K562 (cell line): ENCODE results near the gene NRXN3. TPM values are rescaled to one million over a fixed set of nuclear protein-coding genes. Genes with fewer than 3 reads are reported as not detected.

Experiments
- ATAC-seq: fragments of 200-7000 bp; cut with Tn5 transposase; 3 replicates; pipeline ENCODE4 v1.9.1; 2020; ENCODE audit warnings: moderate library complexity
- BruUV-seq: library from RNA; stranded (reverse); fragments of 400-500 nt; replicated peaks from 2 replicates; lab custom pipeline; 2021; lab: Mats Ljungman, UMichigan
- CTCF ChIA-PET: fragments of 300-600 bp; formaldehyde crosslinking; extraction: SDS; loops from one replicate; lab custom pipeline; 2021; ENCODE audit warnings: low intra/inter-chr PET ratio; lab: Yijun Ruan, JAX
- POLR2A ChIA-PET: fragments of 300-600, 350-650 bp; sonication (Branson Sonifier 250); formaldehyde crosslinking; extraction: SDS; loops from one replicate; lab custom pipeline; 2021; ENCODE audit warnings: antibody characterized with exemption, inconsistent platforms; lab: Yijun Ruan, JAX
- DNase-seq, 4 experiments: peaks; one replicate each; pipeline versions ENCODE4 v3.0.0 to v3.0.0-alpha.2; 2011 to 2018; ENCODE audit warnings: low spot score in 3 of 4, mixed read lengths in 3 of 4; ENCODE audit errors: extremely low read depth in 1 of 4
- FAIRE-seq: peaks from 2 replicates; lab custom pipeline; 2011; peaks lifted over from hg19 to GRCh38; lab: Jason Lieb, UNC
- H2AFZ ChIP-seq: 2 replicates; pipeline ENCODE4 v1.6.0; 2011; ENCODE audit warnings: low read depth, low read length, control low read depth, inconsistent platforms
- H3K27ac ChIP-seq: fragments of 200-600 bp; 3 replicates; pipeline ENCODE4 v1.8.0; 2011; ENCODE audit warnings: low read depth, mild to moderate bottlenecking, control low read depth, inconsistent platforms, low read length, moderate library complexity, mixed read lengths; ENCODE audit errors: extremely low read depth
- H3K27me3 ChIP-seq, 2 experiments: fragments of 300-600 bp in 1 of 2; 2 replicates in 1 of 2; 3 replicates in 1 of 2; pipeline versions ENCODE4 v1.6.0 to v1.8.0; 2011; ENCODE audit warnings: inconsistent platforms in 2 of 2, low read length in 2 of 2, mild to moderate bottlenecking in 1 of 2, mixed read lengths in 1 of 2, moderate library complexity in 1 of 2; ENCODE audit not compliant: control insufficient read depth in 2 of 2, insufficient read depth in 2 of 2
- H3K36me3 ChIP-seq: fragments of 300-600 bp; 3 replicates; pipeline ENCODE4 v1.8.0; 2011; ENCODE audit warnings: mild to moderate bottlenecking, low read length, inconsistent platforms; ENCODE audit not compliant: control insufficient read depth, insufficient read depth
- H3K4me1 ChIP-seq, 2 experiments: fragments of 200-600 bp in 1 of 2; replicated peaks in 1 of 2; 2 replicates in 1 of 2; 3 replicates in 1 of 2; pipeline versions ENCODE4 v1.5.1 to v1.8.0; 2011; ENCODE audit warnings: inconsistent platforms in 2 of 2, low read length in 2 of 2, mild to moderate bottlenecking in 1 of 2, mixed read lengths in 1 of 2, moderate library complexity in 1 of 2; ENCODE audit not compliant: control insufficient read depth in 2 of 2, insufficient read depth in 2 of 2
- H3K4me2 ChIP-seq: 2 replicates; pipeline ENCODE4 v1.6.1; 2011; ENCODE audit warnings: low read length, control low read depth, inconsistent platforms, mixed read lengths; ENCODE audit not compliant: insufficient read depth
- H3K4me3 ChIP-seq: fragments of 200-600 bp; sonication (generic), shearing (Covaris generic); 2 replicates; pipeline ENCODE4 v1.5.1; 2016; ENCODE audit warnings: control low read depth, inconsistent platforms
- H3K79me2 ChIP-seq: fragments of 200-600 bp; 3 replicates; pipeline ENCODE4 v1.8.0; 2011; ENCODE audit warnings: low read length, inconsistent platforms; ENCODE audit not compliant: control insufficient read depth, insufficient read depth
- H3K9ac ChIP-seq, 2 experiments: 2 replicates each; pipeline versions ENCODE4 v1.6.0 to v1.6.1; 2011; ENCODE audit warnings: low read depth in 2 of 2, low read length in 2 of 2, control low read depth in 1 of 2, inconsistent platforms in 1 of 2, mild to moderate bottlenecking in 1 of 2, mixed read lengths in 1 of 2; ENCODE audit not compliant: insufficient read depth in 1 of 2
- H3K9me1 ChIP-seq: one replicate; pipeline ENCODE4 v1.6.0; 2011; ENCODE audit warnings: inconsistent platforms, mild to moderate bottlenecking, low read length, moderate library complexity; ENCODE audit not compliant: control insufficient read depth, insufficient read depth
- H3K9me3 ChIP-seq: replicated peaks from 2 replicates; pipeline ENCODE4 v1.5.1; 2011; ENCODE audit warnings: low read depth, low read length, inconsistent platforms; ENCODE audit not compliant: control insufficient read depth, insufficient read depth
- H4K20me1 ChIP-seq: replicated peaks from 2 replicates; pipeline ENCODE4 v1.6.1; 2011; ENCODE audit warnings: low read length, inconsistent platforms, mixed read lengths; ENCODE audit not compliant: control insufficient read depth, insufficient read depth
- BRF1 ChIP-seq: IDR thresholded peaks from 3 replicates; pipeline ENCODE4 v1.6.1; 2011; ENCODE audit warnings: borderline replicate concordance, mild to moderate bottlenecking; ENCODE audit not compliant: insufficient read length; ENCODE audit errors: extremely low read depth
- EP400 ChIP-seq: fragments of 450-650 bp; IDR thresholded peaks from 2 replicates; pipeline ENCODE4 v1.6.1; 2017; ENCODE audit warnings: antibody characterized with exemption, mild to moderate bottlenecking, moderate library complexity
- ESRRA ChIP-seq: fragments of 450-650 bp; IDR thresholded peaks from 2 replicates; pipeline ENCODE4 v1.6.1; 2014; ENCODE audit warnings: low read depth, mild to moderate bottlenecking, moderate library complexity, borderline replicate concordance
- ETV5 ChIP-seq: sonication (generic); formaldehyde crosslinking; IDR thresholded peaks from 2 replicates; pipeline ENCODE4 v1.4.0; 2020; ENCODE audit warnings: low read depth, mild to moderate bottlenecking, missing genetic modification reagents
- FOXJ3 ChIP-seq: sonication (generic); formaldehyde crosslinking; IDR thresholded peaks from 2 replicates; pipeline ENCODE4 v1.4.0; 2020; ENCODE audit warnings: mild to moderate bottlenecking, missing genetic modification reagents
- GABPB2 ChIP-seq: fragments of 250-450 bp; sonication (Bioruptor Pico); conservative IDR thresholded peaks from 2 replicates; pipeline ENCODE4 v1.5.1; 2021; ENCODE audit warnings: mild to moderate bottlenecking
- GTF2E2 ChIP-seq: fragments of 200-800 bp; sonication (Bioruptor generic); IDR thresholded peaks from 2 replicates; pipeline ENCODE4 v1.6.1; 2016; ENCODE audit warnings: missing genetic modification characterization, missing compliant biosample characterization
- NFE2L1 ChIP-seq: fragments of 450-650 bp; IDR thresholded peaks from 2 replicates; pipeline ENCODE4 v1.6.1; 2016; ENCODE audit warnings: missing genetic modification characterization, low read depth, mild to moderate bottlenecking, missing compliant biosample characterization, moderate library complexity, borderline replicate concordance
- RFX1 ChIP-seq: fragments of 450-650 bp; IDR thresholded peaks from 2 replicates; pipeline ENCODE4 v1.6.1; 2016; ENCODE audit warnings: mild to moderate bottlenecking, moderate library complexity
- SUPT5H ChIP-seq: fragments of 450-650 bp; IDR thresholded peaks from 2 replicates; pipeline ENCODE4 v1.6.1; 2016
- TFAM ChIP-seq: fragments of 250-450 bp; sonication (Bioruptor Pico); conservative IDR thresholded peaks from 2 replicates; pipeline ENCODE4 v1.5.0; 2021; ENCODE audit warnings: mild to moderate bottlenecking, moderate library complexity
- THRAP3 ChIP-seq: fragments of 450-650 bp; IDR thresholded peaks from 2 replicates; pipeline ENCODE4 v1.6.1; 2016; ENCODE audit warnings: mild to moderate bottlenecking, inconsistent platforms, borderline replicate concordance
- ZFP1 ChIP-seq: fragments of 450-650 bp; formaldehyde crosslinking; IDR thresholded peaks from 2 replicates; pipeline ENCODE4 v1.4.0; 2020; ENCODE audit warnings: mild to moderate bottlenecking, mixed read lengths
- WGBS: fragments of 100-300 bp; shearing (Covaris generic); methylation state at CpG from one replicate; pipeline ENCODE4 v1.1.6; 2016; ENCODE audit warnings: low coverage, mixed read lengths; ENCODE audit not compliant: insufficient coverage; ENCODE audit errors: missing lambda C conversion rate; 5-methylcytosine and 5-hydroxymethylcytosine counted together
- in situ Hi-C: fragments of 300-500 bp; cut with MboI; formaldehyde crosslinking; loops from 4 replicates; pipeline ENCODE4 v1.15.0; 2018; ENCODE audit warnings: inconsistent platforms, mixed read lengths
- intact Hi-C: fragments of 100-400 bp; cut with micrococcal nuclease; formaldehyde crosslinking; loops from 2 replicates; pipeline ENCODE4 v1.14.2; 2022
- polyA plus RNA-seq, 8 experiments: library from polyadenylated mRNA; depleted of rRNA in 4 of 8; stranded (reverse) in 5 of 8; unstranded in 3 of 8; fragments of >200 nt; fragmentation: Nextera tagmentation in 2 of 8; fragmentation: Illumina TruSeq in 1 of 8; extraction: Ambion mirVana in 2 of 8; extraction: Trizol in 1 of 8; gene quantifications; 2 replicates each; pipeline versions ENCODE4 v1.2.1 to v1.2.3, GENCODE V29; 2011 to 2014; ENCODE audit warnings: inconsistent platforms in 1 of 8, missing spikeins in 1 of 8
- total RNA-seq, 7 experiments: library from RNA; depleted of rRNA in 6 of 7; stranded (reverse); fragments of >200 nt in 6 of 7; fragmentation: Illumina TruSeq in 2 of 7; extraction: Trizol in 2 of 7; gene quantifications; 2 replicates each; pipeline versions ENCODE4 v1.2.1 to v1.2.3, GENCODE V29; 2011 to 2021; ENCODE audit warnings: low replicate concordance in 1 of 7
- TF ChIP-seq, protein P1 (sequence below), 2 experiments: fragments of 450-650 bp in 1 of 2; sonication (generic) in 1 of 2; formaldehyde crosslinking; conservative IDR thresholded peaks; 2 replicates each; pipeline versions ENCODE4 v1.4.0 to v1.8.1; 2020 to 2022; ENCODE audit warnings: mild to moderate bottlenecking in 1 of 2, missing genetic modification reagents in 1 of 2
- TF ChIP-seq, protein P2 (sequence below): sonication (generic); formaldehyde crosslinking; IDR thresholded peaks from 2 replicates; pipeline ENCODE4 v1.8.0; 2022; ENCODE audit warnings: mild to moderate bottlenecking, missing genetic modification reagents

NRXN3 gene
- total and polyA plus RNA-seq, 9 of the 15 experiments (the other 6 are each of a cell fraction or from before 2014, with no cell fraction given) = 0.09 TPM; not detected in 8

DNA sequence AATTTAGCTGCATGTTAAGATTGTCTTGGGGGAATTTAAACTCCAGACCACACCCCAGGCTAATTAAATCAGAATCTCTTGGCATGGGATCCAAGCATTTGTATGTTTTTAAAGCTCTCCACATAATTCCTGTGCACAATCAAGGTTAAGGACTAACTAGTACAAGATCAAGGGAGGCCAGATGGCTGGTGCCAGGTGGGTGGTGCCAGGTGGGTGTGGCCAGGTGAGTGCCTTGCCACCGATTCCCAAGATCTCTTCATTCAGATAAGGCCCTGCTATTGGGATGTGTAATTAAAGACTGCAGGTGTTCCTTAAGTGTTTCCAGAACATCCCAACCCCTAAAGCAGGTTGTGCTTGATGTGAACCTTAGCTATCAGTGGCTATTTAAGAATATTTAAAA lies 75.1 kb downstream of the NRXN3 start:
- Histone ChIP-seq H3K9me1 (no peaks in the 10 kb centered on the region), H3K36me3 (no peaks in the 10 kb centered on the region), H3K27ac (no peak overlapping the region), H3K4me2 (no peak overlapping the region), H2AFZ (no peak overlapping the region), H3K9me3 (no peaks in the 10 kb centered on the region), H3K27me3 (peaks cover 0 to 8% of the 10 kb centered on the region in 2 experiments; a peak in 3 of 5 replicates), H3K79me2 (no peaks in the 10 kb centered on the region), H3K4me3 (no peak overlapping the region), H3K4me1 (no peaks in the 10 kb centered on the region), H4K20me1 (no peaks in the 10 kb centered on the region; the same call in 1 of the 2 replicates), H3K9ac (no peak overlapping the region)
- in situ Hi-C loops = no loop called here
- FAIRE-seq (no peak), DNase-seq (no peak), ATAC-seq (no peak)
- TF ChIP-seq SUPT5H (no peak), EP400 (no peak), GTF2E2 (tag) (no peak), GABPB2 (no peak), THRAP3 (no peak), ESRRA (no peak), ZFP1 (CRISPR knock-in tag) (no peak), FOXJ3 (CRISPR knock-in tag) (no peak), NFE2L1 (tag) (no peak), BRF1 (no peak), RFX1 (no peak), TFAM (CRISPR knock-in tag) (no peak), ETV5 (CRISPR knock-in tag) (no peak)
- TF ChIP-seq, protein P1, sequence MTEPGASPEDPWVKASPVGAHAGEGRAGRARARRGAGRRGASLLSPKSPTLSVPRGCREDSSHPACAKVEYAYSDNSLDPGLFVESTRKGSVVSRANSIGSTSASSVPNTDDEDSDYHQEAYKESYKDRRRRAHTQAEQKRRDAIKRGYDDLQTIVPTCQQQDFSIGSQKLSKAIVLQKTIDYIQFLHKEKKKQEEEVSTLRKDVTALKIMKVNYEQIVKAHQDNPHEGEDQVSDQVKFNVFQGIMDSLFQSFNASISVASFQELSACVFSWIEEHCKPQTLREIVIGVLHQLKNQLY (CRISPR knock-in tag; conservative IDR thresholded peaks at IDR 0.05) = no peak
- TF ChIP-seq, protein P2, sequence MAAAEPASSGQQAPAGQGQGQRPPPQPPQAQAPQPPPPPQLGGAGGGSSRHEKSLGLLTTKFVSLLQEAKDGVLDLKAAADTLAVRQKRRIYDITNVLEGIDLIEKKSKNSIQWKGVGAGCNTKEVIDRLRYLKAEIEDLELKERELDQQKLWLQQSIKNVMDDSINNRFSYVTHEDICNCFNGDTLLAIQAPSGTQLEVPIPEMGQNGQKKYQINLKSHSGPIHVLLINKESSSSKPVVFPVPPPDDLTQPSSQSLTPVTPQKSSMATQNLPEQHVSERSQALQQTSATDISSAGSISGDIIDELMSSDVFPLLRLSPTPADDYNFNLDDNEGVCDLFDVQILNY = no peak
- no TSS peak for BruUV-seq
- CTCF ChIA-PET = no interaction called here
- intact Hi-C loops = no loop called here
- POLR2A ChIA-PET = interaction anchor here (0.7 kb wide), 1 partner anchor 52 kb away, joined by 3 read pairs; no protein-coding TSS in a partner anchor
- WGBS = 0% methylated on average over 1 of the region's 1 CpG
